Measurements from ENCODE around the gene ATMIN. TPM values are rescaled to one million over a fixed set of nuclear protein-coding genes. Genes with fewer than 3 reads are reported as not detected.

The ATMIN gene
- total and polyA plus RNA-seq, 10 of the 15 experiments (the other 5 are each of a cell fraction or from before 2014, with no cell fraction given), result 5.2 to 28.9 (median 18.3) TPM

GRCh38 chr16:80990577-80990976 is 45.1 kb upstream of the ATMIN start:
- intact Hi-C loops (cut with micrococcal nuclease; ENCODE audit: unreplicated experiment), result no loop called here
- ChIA-PET CTCF (interaction anchor here (1.3 to 4.0 kb wide), 2 partner anchors 14 to 22 kb away, joined by 3 to 20 read pairs; no protein-coding TSS in a partner anchor), POLR2A (interaction anchor here (0.6 to 0.7 kb wide), 2 partner anchors 199 to 861 kb away, joined by 3 to 5 read pairs; no protein-coding TSS in a partner anchor), RAD21 (ENCODE audit: unreplicated experiment) (no interaction called here), SMC1A (ENCODE audit: uncharacterized antibody, unreplicated experiment) (interaction anchor here (1.3 to 1.7 kb wide), 2 partner anchors 13 to 14 kb away, joined by 3 to 4 read pairs; no protein-coding TSS in a partner anchor)
- 96% methylated on average over 3 of the region's 3 CpGs for WGBS (ENCODE audit: insufficient coverage, insufficient replicate concordance, low lambda C conversion rate, missing lambda C conversion rate)
- no peak overlapping the region for H3K9ac ChIP-seq (ENCODE audit: control insufficient read depth, insufficient read depth, low read length)
- H3K4me1 ChIP-seq (ENCODE audit: control insufficient read depth, insufficient read depth, low read length), result no peaks in the 10 kb centered on the region
- H3K4me2 ChIP-seq (ENCODE audit: control insufficient read depth, insufficient read depth), result no peak overlapping the region
- no peaks in the 10 kb centered on the region for H3K27me3 ChIP-seq (replicated peaks in 1 of 2; ENCODE audit: control insufficient read depth in 2 of 2, insufficient read depth in 2 of 2, low read length in 1 of 2)
- H3K79me2 ChIP-seq (ENCODE audit: control insufficient read depth, insufficient read depth, low read length), result peaks cover 30% of the 10 kb centered on the region
- no peak overlapping the region for H3K27ac ChIP-seq (ENCODE audit: control insufficient read depth, insufficient read depth)
- FAIRE-seq, result no peak
- H3K36me3 ChIP-seq (ENCODE audit: control insufficient read depth in 2 of 2, insufficient read depth in 2 of 2, low read length in 1 of 2), result peaks cover 3 to 10% of the 10 kb centered on the region in 2 experiments; a peak in 3 of 4 replicates
- no peak overlapping the region for H2AFZ ChIP-seq (ENCODE audit: control insufficient read depth, low read depth, low read length)
- H3K9me3 ChIP-seq (replicated peaks; ENCODE audit: control insufficient read depth, insufficient read depth, low read length), result no peaks in the 10 kb centered on the region
- no peak overlapping the region for H3K4me3 ChIP-seq
- H4K20me1 ChIP-seq (ENCODE audit: control insufficient read depth, insufficient read depth), result peaks cover 3% of the 10 kb centered on the region; the same call in 1 of the 2 replicates
- TF ChIP-seq SREBF1 (IDR thresholded peaks at IDR 0.05; ENCODE audit: low read length) (no peak), CBFB (IDR thresholded peaks at IDR 0.05; ENCODE audit: low read depth) (no peak), CEBPB (IDR thresholded peaks at IDR 0.05; ENCODE audit: borderline replicate concordance in 1 of 2, low read depth in 2 of 2, low read length in 2 of 2) (no peak), BCL11A (IDR thresholded peaks at IDR 0.05; ENCODE audit: low read depth, low read length) (no peak), SMC3 (IDR thresholded peaks at IDR 0.05; ENCODE audit: borderline replicate concordance, low read length) (no peak), ZNF622 (IDR thresholded peaks at IDR 0.05) (no peak), ETV6 (conservative IDR thresholded peaks at IDR 0.05 in 1 of 2, IDR thresholded peaks at IDR 0.05 in 1 of 2; ENCODE audit: borderline replicate concordance in 1 of 2, low read depth in 1 of 2) (no peak), KAT2A (conservative IDR thresholded peaks at IDR 0.05; ENCODE audit: control insufficient read depth, low read depth, low read length) (no peak), EED (IDR thresholded peaks at IDR 0.05; ENCODE audit: low read depth) (no peak), ZNF24 (IDR thresholded peaks at IDR 0.05) (no peak), CHD4 (IDR thresholded peaks at IDR 0.05) (no peak), IRF3 (IDR thresholded peaks at IDR 0.05) (no peak)
- no peak for DNase-seq (ENCODE audit: low read depth, low spot score)
- no TSS peak for BruUV-seq (replicated peaks)
- ATAC-seq, result no peak
- in situ Hi-C loops (cut with MboI), result no loop called here
